ENCODE results near the gene ALX1.
A peak's percentile ranks its signal among the peaks of the same experiment; 100 is the strongest.

Gene ALX1

GRCh38 chr12:85280165-85280983 lies at the start of gene ALX1:
ALX1 (plus strand) TSS chr12:85280220; CDS start chr12:85280262, 42 bp downstream.
- DNase-seq, result peak in 1 of 3 experiments; percentile 49

GRCh38 chr12:85237327-85237726 lies 42.7 kb upstream of the ALX1 start:
- DNase-seq, result no peak

GRCh38 chr12:85244561-85244960 lies 35.5 kb upstream of the ALX1 start:
- DNase-seq, result no peak

GRCh38 chr12:85253853-85254252 lies 26.2 kb upstream of the ALX1 start:
- DNase-seq, result no peak

GRCh38 chr12:85257671-85258070 lies 22.3 kb upstream of the ALX1 start:
- no peak for DNase-seq

- DNase-seq, result no peak
These were observed 19.6 kb upstream of the ALX1 start for GRCh38 chr12:85260447-85260846.

- DNase-seq, result no peak
These were observed 19.1 kb upstream of the ALX1 start for GRCh38 chr12:85260896-85261295.

- DNase-seq, result no peak
These were observed 13.7 kb upstream of the ALX1 start for GRCh38 chr12:85266356-85266755.

GRCh38 chr12:85273381-85274314 lies 6.4 kb upstream of the ALX1 start:
- no peak for DNase-seq

GRCh38 chr12:85274315-85274651 lies 5.7 kb upstream of the ALX1 start:
- DNase-seq, result no peak

GRCh38 chr12:85275374-85275773 lies 4.6 kb upstream of the ALX1 start:
- DNase-seq, result no peak

GRCh38 chr12:85277191-85277590 lies 2.8 kb upstream of the ALX1 start:
- DNase-seq, result no peak

- no peak for DNase-seq
These were observed 2.0 kb upstream of the ALX1 start for GRCh38 chr12:85277900-85278597.

- DNase-seq, result no peak
These were observed 1.2 kb upstream of the ALX1 start for GRCh38 chr12:85278598-85279448.

- no peak for DNase-seq
These were observed 413 bp upstream of the ALX1 start for GRCh38 chr12:85279449-85280164.

- peak in 1 of 3 experiments; percentile 17 for DNase-seq
These were observed 1.1 kb downstream of the ALX1 start for GRCh38 chr12:85280984-85281630.

GRCh38 chr12:85281636-85282312 lies 1.8 kb downstream of the ALX1 start:
- DNase-seq, result no peak

- DNase-seq, result no peak
These were observed 3.5 kb downstream of the ALX1 start for GRCh38 chr12:85283560-85283959.

GRCh38 chr12:85296362-85296761 lies 16.3 kb downstream of the ALX1 start:
- no peak for DNase-seq

GRCh38 chr12:85299053-85299452 lies 19.0 kb downstream of the ALX1 start:
- no peak for DNase-seq

Measured in NCI-H1417 (cell line).